H1 (cell line): ENCODE results near the gene ACOT2. TPM values are rescaled to one million over a fixed set of nuclear protein-coding genes. Genes with fewer than 3 reads are reported as not detected.
"Not testable (repeated sequence)": the region's sequence is repeated elsewhere in the genome, so short reads cannot be mapped to it uniquely, and the experiment has no call there.

Experiments
- CTCF ChIA-PET: fragments of 300-600 bp; sonication (Branson Sonifier 250); formaldehyde crosslinking; loops from one replicate; lab custom pipeline; 2021; ENCODE audit not compliant: partially characterized antibody; lab: Charles Lee
- POLR2A ChIA-PET: fragments of 300-600 bp; sonication (Branson Sonifier 250); formaldehyde crosslinking; loops from one replicate; lab custom pipeline; 2021; ENCODE audit warnings: inconsistent platforms; ENCODE audit not compliant: partially characterized antibody; lab: Charles Lee
- DNase-seq, 2 experiments: peaks; one replicate each; pipeline versions ENCODE4 v3.0.0 to v3.0.0-alpha.2; 2010 to 2022; ENCODE audit warnings: low spot score in 2 of 2, low read depth in 1 of 2, mixed read lengths in 1 of 2
- FAIRE-seq: peaks from 2 replicates; lab custom pipeline; 2011; peaks lifted over from hg19 to GRCh38; lab: Jason Lieb, UNC
- H2AFZ ChIP-seq: 2 replicates; pipeline ENCODE4 v1.8.1; 2012; ENCODE audit warnings: low read length, inconsistent platforms
- H2AK5ac ChIP-seq: 2 replicates; pipeline ENCODE4 v1.6.1; 2013; ENCODE audit warnings: low read depth, low read length
- H2BK120ac ChIP-seq: replicated peaks from 2 replicates; pipeline ENCODE3; 2013; ENCODE audit warnings: low read depth, low read length, inconsistent platforms
- H2BK12ac ChIP-seq: 2 replicates; pipeline ENCODE4 v1.6.1; 2013; ENCODE audit warnings: low read depth, low read length
- H2BK15ac ChIP-seq: 2 replicates; pipeline ENCODE4 v1.6.1; 2013; ENCODE audit warnings: low read length
- H2BK20ac ChIP-seq: 2 replicates; pipeline ENCODE4 v1.6.1; 2013; ENCODE audit warnings: low read length
- H2BK5ac ChIP-seq: 2 replicates; pipeline ENCODE4 v1.6.1; 2013; ENCODE audit warnings: low read depth, low read length
- H3K14ac ChIP-seq: 2 replicates; pipeline ENCODE4 v1.6.1; 2013; ENCODE audit warnings: inconsistent platforms; ENCODE audit not compliant: insufficient read length
- H3K18ac ChIP-seq: 2 replicates; pipeline ENCODE4 v1.6.1; 2013; ENCODE audit warnings: low read length; ENCODE audit errors: extremely low read depth
- H3K23ac ChIP-seq: 2 replicates; pipeline ENCODE4 v1.6.1; 2013; ENCODE audit warnings: inconsistent platforms; ENCODE audit not compliant: insufficient read length
- H3K23me2 ChIP-seq: 2 replicates; pipeline ENCODE4 v1.6.1; 2013; ENCODE audit warnings: low read depth, low read length
- H3K27ac ChIP-seq: 2 replicates; pipeline ENCODE4 v1.6.1; 2011; ENCODE audit warnings: low read depth, low read length, inconsistent platforms
- H3K27me3 ChIP-seq, 4 experiments: replicated peaks in 1 of 4; 1 replicate in 1 of 4; 2 replicates in 3 of 4; pipeline versions ENCODE4 v1.6.1 to v1.8.1; 2011 to 2013; ENCODE audit warnings: low read length in 3 of 4, mild to moderate bottlenecking in 3 of 4, inconsistent platforms in 2 of 4, mixed read lengths in 2 of 4, moderate library complexity in 1 of 4; ENCODE audit not compliant: control insufficient read depth in 3 of 4, insufficient read depth in 3 of 4; ENCODE audit errors: extremely low read depth in 1 of 4
- H3K36me3 ChIP-seq, 4 experiments: 2 replicates each; pipeline versions ENCODE4 v1.6.1 to v1.8.1; 2011 to 2013; ENCODE audit warnings: mild to moderate bottlenecking in 4 of 4, low read length in 3 of 4, moderate library complexity in 2 of 4, control low read depth in 1 of 4, inconsistent platforms in 1 of 4; ENCODE audit not compliant: insufficient read depth in 4 of 4, control insufficient read depth in 2 of 4
- H3K4ac ChIP-seq: replicated peaks from 2 replicates; pipeline ENCODE3; 2013; ENCODE audit warnings: low read length, low read depth, mixed read lengths, inconsistent platforms; ENCODE audit not compliant: insufficient read length
- H3K4me1 ChIP-seq, 4 experiments: replicated peaks in 1 of 4; 1 replicate in 1 of 4; 2 replicates in 3 of 4; pipeline versions ENCODE4 v1.6.1 to v1.8.1; 2011 to 2013; ENCODE audit warnings: low read length in 3 of 4, inconsistent platforms in 2 of 4, mixed read lengths in 1 of 4; ENCODE audit not compliant: insufficient read depth in 4 of 4, control insufficient read depth in 3 of 4
- H3K4me2 ChIP-seq, 2 experiments: 2 replicates each; pipeline versions ENCODE4 v1.6.1 to v1.8.1; 2011 to 2013; ENCODE audit warnings: low read depth in 2 of 2, low read length in 2 of 2, control low read depth in 1 of 2, inconsistent platforms in 1 of 2, mild to moderate bottlenecking in 1 of 2; ENCODE audit not compliant: insufficient read depth in 1 of 2
- H3K4me3 ChIP-seq, 4 experiments: fragments of 200-600, 300-600 bp in 1 of 4; sonication (generic), shearing (Covaris generic), sonication (Bioruptor Twin) in 1 of 4; 2 replicates each; pipeline versions ENCODE4 v1.5.1 to v1.8.1; 2011 to 2016; ENCODE audit warnings: low read length in 4 of 4, low read depth in 3 of 4, control low read depth in 2 of 4, inconsistent platforms in 2 of 4, mild to moderate bottlenecking in 2 of 4, mixed read lengths in 1 of 4, moderate library complexity in 1 of 4; ENCODE audit not compliant: insufficient read depth in 2 of 4; ENCODE audit errors: extremely low read depth in 1 of 4
- H3K56ac ChIP-seq: replicated peaks from 2 replicates; pipeline ENCODE3; 2013; ENCODE audit warnings: low read depth, mild to moderate bottlenecking, mixed read lengths, low read length, inconsistent platforms; ENCODE audit not compliant: insufficient read length
- H3K79me1 ChIP-seq: 2 replicates; pipeline ENCODE4 v1.6.1; 2013; ENCODE audit warnings: low read depth, low read length, control low read depth
- H3K79me2 ChIP-seq, 2 experiments: 2 replicates each; pipeline versions ENCODE4 v1.6.1 to v1.8.1; 2012 to 2013; ENCODE audit warnings: low read length in 2 of 2, mild to moderate bottlenecking in 2 of 2, inconsistent platforms in 1 of 2; ENCODE audit not compliant: insufficient read depth in 2 of 2, control insufficient read depth in 1 of 2
- H3K9ac ChIP-seq, 4 experiments: replicated peaks in 1 of 4; 1 replicate in 1 of 4; 2 replicates in 3 of 4; pipeline versions ENCODE4 v1.6.1 to v1.8.1; 2011 to 2013; ENCODE audit warnings: low read depth in 3 of 4, low read length in 3 of 4, control low read depth in 2 of 4, mild to moderate bottlenecking in 2 of 4, moderate library complexity in 2 of 4, inconsistent platforms in 1 of 4; ENCODE audit errors: extremely low read depth in 1 of 4
- H3K9me3 ChIP-seq, 2 experiments: 2 replicates each; pipeline versions ENCODE4 v1.6.1 to v1.8.1; 2012 to 2013; ENCODE audit warnings: mild to moderate bottlenecking in 2 of 2, moderate library complexity in 2 of 2, control low read depth in 1 of 2, inconsistent platforms in 1 of 2, low read depth in 1 of 2, low read length in 1 of 2, mixed read lengths in 1 of 2; ENCODE audit not compliant: insufficient read depth in 2 of 2
- H4K20me1 ChIP-seq, 2 experiments: replicated peaks in 1 of 2; 2 replicates each; pipeline versions ENCODE3 to v1.8.1; 2011 to 2013; ENCODE audit warnings: inconsistent platforms in 2 of 2, low read length in 2 of 2, mild to moderate bottlenecking in 1 of 2; ENCODE audit not compliant: insufficient read depth in 2 of 2, control insufficient read depth in 1 of 2
- H4K5ac ChIP-seq: 2 replicates; pipeline ENCODE4 v1.6.1; 2013; ENCODE audit warnings: low read length, low read depth, mixed read lengths, inconsistent platforms; ENCODE audit not compliant: insufficient read length
- H4K8ac ChIP-seq: 2 replicates; pipeline ENCODE4 v1.8.0; 2013; ENCODE audit warnings: mild to moderate bottlenecking, moderate library complexity, low read length, inconsistent platforms; ENCODE audit not compliant: insufficient read depth; ENCODE audit errors: extremely low read depth
- H4K91ac ChIP-seq: replicated peaks from 2 replicates; pipeline ENCODE3; 2013; ENCODE audit warnings: low read length, mixed read lengths, inconsistent platforms; ENCODE audit not compliant: insufficient read length
- CTCF ChIP-seq, 3 experiments: IDR thresholded peaks; 1 replicate in 2 of 3; 2 replicates in 1 of 3; pipeline versions ENCODE4 v1.5.1 to v1.6.1; 2011; ENCODE audit warnings: low read length in 3 of 3, mild to moderate bottlenecking in 3 of 3, inconsistent platforms in 2 of 3, low read depth in 1 of 3, moderate library complexity in 1 of 3; ENCODE audit not compliant: insufficient read depth in 1 of 3; ENCODE audit errors: control extremely low read depth in 1 of 3
- EP300 ChIP-seq, 2 experiments: IDR thresholded peaks; 1 replicate in 1 of 2; 2 replicates in 1 of 2; pipeline ENCODE4 v1.6.1; 2011 to 2012; ENCODE audit warnings: low read depth in 2 of 2, low read length in 2 of 2, mild to moderate bottlenecking in 2 of 2, borderline replicate concordance in 1 of 2, inconsistent platforms in 1 of 2, moderate library complexity in 1 of 2
- RAD21 ChIP-seq, 2 experiments: IDR thresholded peaks in 1 of 2; conservative IDR thresholded peaks in 1 of 2; 2 replicates each; pipeline ENCODE4 v1.6.1; 2011; ENCODE audit warnings: low read depth in 2 of 2, low read length in 2 of 2, improper control_type of control experiment in 1 of 2, inconsistent platforms in 1 of 2, mild to moderate bottlenecking in 1 of 2, moderate library complexity in 1 of 2
- YY1 ChIP-seq: IDR thresholded peaks from 2 replicates; pipeline ENCODE4 v1.6.1; 2011; ENCODE audit warnings: low read depth, mild to moderate bottlenecking, low read length
- WGBS, 2 experiments: shearing (Covaris generic) in 1 of 2; methylation state at CpG; one replicate each; pipeline versions ENCODE4 v1.1.6 to v1.1.7; 2013 to 2015; ENCODE audit warnings: low lambda C conversion rate in 2 of 2, mixed read lengths in 2 of 2, inconsistent platforms in 1 of 2, low coverage in 1 of 2, missing lambda C conversion rate in 1 of 2; ENCODE audit not compliant: insufficient replicate concordance in 2 of 2, insufficient coverage in 1 of 2, insufficient read length in 1 of 2; ENCODE audit errors: extremely low coverage in 1 of 2, missing lambda C conversion rate in 1 of 2; 5-methylcytosine and 5-hydroxymethylcytosine counted together
- polyA plus RNA-seq, 7 experiments: library from polyadenylated mRNA; depleted of rRNA in 3 of 7; stranded (reverse) in 5 of 7; unstranded in 2 of 7; fragments of >200 nt in 5 of 7; fragments of 200-250 nt in 2 of 7; gene quantifications; 1 replicate in 5 of 7; 2 replicates in 1 of 7; 4 replicates in 1 of 7; pipeline versions ENCODE4 v1.2.1 to v1.2.3, GENCODE V29; 2011 to 2013; ENCODE audit warnings: missing spikeins in 2 of 7, mixed read lengths in 2 of 7
- total RNA-seq: library from RNA; stranded (reverse); fragmentation: NEBNext Ultra II Directional; extraction: Animal tissue kit (Norgen Biotek cat#: 25700); gene quantifications from 2 replicates; pipeline ENCODE4 v1.2.1, GENCODE V29; 2021

Gene ACOT2
- total and polyA plus RNA-seq, 2 of the 8 experiments (the other 6 are each of a cell fraction or from before 2014, with no cell fraction given) = 5.8 to 5.9 TPM

GRCh38 chr14:73539017-73539416 lies 30.0 kb upstream of the ACOT2 start:
- not testable (repeated sequence) for H4K91ac ChIP-seq, H2BK20ac ChIP-seq, H3K27me3 ChIP-seq, H3K79me1 ChIP-seq, H4K20me1 ChIP-seq, H3K56ac ChIP-seq, H3K27ac ChIP-seq, H3K36me3 ChIP-seq, H3K18ac ChIP-seq, H4K8ac ChIP-seq, H2AK5ac ChIP-seq, H3K4me3 ChIP-seq, H2BK120ac ChIP-seq, H3K9me3 ChIP-seq, H2AFZ ChIP-seq, H3K14ac ChIP-seq, H2BK5ac ChIP-seq, H3K23me2 ChIP-seq, H3K4me1 ChIP-seq, H4K5ac ChIP-seq, H3K4ac ChIP-seq, H3K23ac ChIP-seq, H2BK12ac ChIP-seq, H3K79me2 ChIP-seq, H3K9ac ChIP-seq, H3K4me2 ChIP-seq
- TF ChIP-seq YY1 = peak; percentile 72
- peak; percentile 49 to 55 for TF ChIP-seq RAD21 (IDR thresholded peaks at IDR 0.05 in 1 of 2, conservative IDR thresholded peaks at IDR 0.05 in 1 of 2; ENCODE audit: low read depth in 2 of 2, low read length in 2 of 2)
- TF ChIP-seq CTCF (IDR thresholded peaks at IDR 0.05; ENCODE audit: control extremely low read depth in 1 of 3, insufficient read depth in 1 of 3, low read depth in 1 of 3, low read length in 3 of 3) = peak; percentile 57 to 77 (median 72)
- peak in 1 of 2 experiments; percentile 11; a peak in 1 of 3 replicates for TF ChIP-seq EP300 (IDR thresholded peaks at IDR 0.05; ENCODE audit: borderline replicate concordance in 1 of 2, low read depth in 2 of 2, low read length in 2 of 2)
- CTCF ChIA-PET = interaction anchor here (0.5 to 9.2 kb wide), 24 partner anchors 15 to 458 kb away, joined by 3 to 72 read pairs (median 3); partner anchors contain the start of gene ACOT2
- peak; percentile 84 for FAIRE-seq
- POLR2A ChIA-PET = interaction anchor here (0.7 to 1.8 kb wide), 4 partner anchors 12 to 32 kb away, joined by 3 to 8 read pairs (median 4); partner anchors contain the start of gene ACOT2
- peak in 1 of 2 experiments; percentile 88 for DNase-seq
- WGBS, 2 experiments = 57% methylated on average over 4 of the region's 5 CpGs; no CpG with 5 or more reads in 1 of the 2 experiments
- H2BK15ac ChIP-seq = peak overlapping the region; percentile 5; the same call in 1 of the 2 replicates
